ENCODE results near the gene TRO.

Gene TRO

DNA sequence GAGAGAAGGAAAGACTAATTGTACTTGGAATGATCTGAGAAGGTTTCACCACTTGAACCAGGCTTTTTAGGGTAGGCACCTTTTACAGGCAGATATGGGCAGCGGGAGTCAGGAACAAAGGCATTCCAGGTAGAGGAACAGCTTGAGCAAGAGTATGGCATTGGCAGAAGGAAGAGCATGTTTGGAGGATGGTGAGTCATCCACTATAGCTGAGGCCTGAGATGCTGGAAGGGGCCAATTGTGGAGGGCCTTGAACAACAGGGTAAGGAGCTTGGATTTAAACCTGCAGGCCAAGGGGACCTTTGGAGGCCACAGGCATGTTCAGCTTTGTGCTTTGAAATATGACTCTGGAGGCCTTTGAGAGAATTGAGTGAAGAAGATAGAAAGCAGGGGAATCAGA, 41.1 kb downstream of the TRO start:
- no peak for DNase-seq

DNA sequence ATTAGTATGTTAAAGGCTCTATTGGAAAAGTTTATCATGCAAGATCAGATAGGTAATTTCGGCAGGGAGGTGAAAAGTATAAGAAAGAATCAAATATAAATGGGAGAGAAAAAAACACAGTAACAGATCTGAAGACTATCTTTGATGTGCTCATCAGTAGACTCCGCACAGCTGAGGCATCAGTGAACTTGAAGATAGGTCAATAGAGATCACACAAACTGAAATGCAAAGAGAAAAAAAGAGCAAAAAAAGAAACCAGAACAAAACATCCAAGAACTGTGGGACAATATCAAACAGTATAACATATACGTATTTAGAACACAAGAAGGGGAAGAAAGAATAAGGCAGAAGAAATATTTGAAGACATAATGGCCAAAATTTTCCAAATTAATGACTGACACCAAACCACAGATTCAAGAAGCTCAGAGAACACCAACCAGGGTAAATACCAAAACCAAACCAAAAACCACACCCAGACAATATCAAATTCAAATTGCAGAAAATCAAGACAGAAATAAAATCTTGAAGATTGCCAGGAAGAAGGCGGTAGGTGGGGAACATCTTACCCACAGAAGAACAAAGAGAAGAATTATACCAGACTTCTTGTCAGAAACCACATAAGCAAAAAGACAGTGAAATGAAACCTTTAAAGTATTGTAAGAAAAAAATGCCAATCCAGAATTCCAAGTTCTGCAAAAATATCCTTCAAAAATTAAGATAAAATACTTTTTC, 44.3 kb downstream of the TRO start:
- DNase-seq: no peak

DNA sequence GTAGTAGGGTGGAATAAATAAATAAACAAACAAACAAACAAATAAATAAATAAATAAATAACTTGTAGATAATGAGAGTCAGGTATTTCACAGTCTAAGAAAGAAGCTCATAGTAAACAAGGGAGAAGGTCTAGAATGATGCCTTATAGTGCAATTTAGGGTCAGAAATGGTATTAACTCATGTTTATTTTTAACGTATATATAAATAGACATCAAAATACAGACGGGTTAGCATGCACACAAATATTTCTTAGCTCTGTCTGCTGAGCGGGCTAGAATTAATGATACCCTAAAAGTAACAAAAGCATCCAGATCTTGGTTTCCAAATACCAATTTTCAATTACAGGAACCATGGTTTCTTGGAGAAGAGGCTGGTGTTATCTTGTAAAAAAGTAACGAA, 56.8 kb downstream of the TRO start:
- DNase-seq: no peak

DNA sequence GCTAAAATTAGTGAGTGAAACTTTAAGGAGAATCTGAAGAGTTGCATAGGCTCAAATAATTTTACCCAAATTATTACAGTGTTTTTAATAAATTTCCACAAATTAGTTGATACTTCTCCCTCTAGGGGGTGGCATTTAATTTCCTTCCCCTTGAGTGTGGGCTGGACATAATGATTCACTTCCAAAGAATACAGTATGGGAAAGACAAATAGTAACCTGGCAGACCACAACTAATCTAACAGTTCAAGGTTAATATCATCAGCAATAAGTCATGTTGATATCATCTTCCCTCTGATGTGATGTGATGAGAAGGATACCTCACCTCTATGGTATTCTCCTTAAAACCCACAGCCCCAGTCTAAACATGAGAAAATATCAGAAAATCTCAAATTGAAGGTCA, 57.8 kb downstream of the TRO start:
- DNase-seq: no peak

DNA sequence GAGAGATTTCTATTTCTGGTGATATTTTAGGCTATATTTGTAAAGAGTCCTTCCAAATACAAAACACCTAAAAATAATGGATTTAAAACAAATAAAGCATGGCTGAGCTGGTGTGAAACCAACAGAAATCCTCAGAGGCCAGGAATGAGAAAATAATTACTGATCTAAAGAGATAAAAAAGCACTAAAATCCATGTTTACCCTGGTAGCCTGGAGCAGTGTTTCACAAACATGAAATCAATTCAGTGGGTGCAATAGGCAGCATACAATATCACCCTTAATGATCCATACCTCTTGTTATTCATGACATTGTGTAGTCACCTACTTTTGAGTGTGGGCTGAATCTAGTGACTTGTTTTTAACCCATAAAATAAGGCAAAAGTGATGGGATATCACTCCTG, 58.8 kb downstream of the TRO start:
- no peak for DNase-seq

DNA sequence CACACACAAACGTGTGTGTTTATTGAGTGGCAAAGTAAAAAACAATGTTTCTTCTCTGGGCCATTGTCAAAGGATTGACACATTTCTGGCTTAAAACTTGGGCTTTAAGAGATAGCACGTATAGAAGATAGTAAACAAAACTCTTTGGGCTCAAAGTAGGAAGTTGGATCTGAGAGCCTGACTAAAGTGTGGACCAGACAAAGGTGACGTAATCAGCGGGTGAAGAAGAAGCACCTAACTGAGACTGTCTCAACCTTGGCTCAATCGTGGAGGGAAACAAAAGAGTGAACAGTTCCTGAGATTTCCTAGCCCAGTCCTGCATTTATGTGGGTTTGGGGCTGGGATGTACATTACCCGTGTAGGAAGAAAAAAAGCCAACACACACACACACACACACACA, 59.7 kb downstream of the TRO start:
- DNase-seq: no peak

Measured in NCI-H187 (cell line).